H1 (cell line): ENCODE results near the gene TXNDC16.

Source experiments
- CTCF ChIP-seq, 3 experiments: IDR thresholded peaks; 1 replicate in 2 of 3; 2 replicates in 1 of 3; pipeline versions ENCODE4 v1.5.1 to v1.6.1; 2011; ENCODE audit warnings: low read length in 3 of 3, mild to moderate bottlenecking in 3 of 3, inconsistent platforms in 2 of 3, low read depth in 1 of 3, moderate library complexity in 1 of 3; ENCODE audit not compliant: insufficient read depth in 1 of 3; ENCODE audit errors: control extremely low read depth in 1 of 3
- EZH2 ChIP-seq: fragments of 200-600 bp; sonication (generic); IDR thresholded peaks from 2 replicates; pipeline ENCODE4 v1.7.1; 2012; ENCODE audit warnings: low read depth, mild to moderate bottlenecking, moderate library complexity, low read length, inconsistent platforms; ENCODE audit not compliant: severe bottlenecking
- HDAC6 ChIP-seq: IDR thresholded peaks from one replicate; pipeline ENCODE4 v1.7.1; 2012; ENCODE audit warnings: low read depth, mild to moderate bottlenecking, inconsistent platforms, low read length, moderate library complexity
- JUN ChIP-seq: IDR thresholded peaks from 2 replicates; pipeline ENCODE4 v1.6.1; 2011; ENCODE audit warnings: low read depth, mild to moderate bottlenecking, improper control_type of control experiment, low read length
- MAX ChIP-seq: IDR thresholded peaks from 2 replicates; pipeline ENCODE4 v1.6.1; 2012; ENCODE audit warnings: inconsistent platforms
- PHF8 ChIP-seq: fragments of 200-600 bp; sonication (generic); conservative IDR thresholded peaks from 2 replicates; pipeline ENCODE4 v1.7.1; 2012; ENCODE audit warnings: low read depth, mild to moderate bottlenecking, inconsistent platforms, low read length, moderate library complexity
- POLR2A ChIP-seq, 2 experiments: IDR thresholded peaks; 1 replicate in 1 of 2; 2 replicates in 1 of 2; pipeline ENCODE4 v1.6.1; 2011; ENCODE audit warnings: low read depth in 2 of 2, low read length in 2 of 2, mild to moderate bottlenecking in 2 of 2; ENCODE audit errors: control extremely low read depth in 1 of 2
- SP1 ChIP-seq: IDR thresholded peaks from 2 replicates; pipeline ENCODE4 v1.6.1; 2011; ENCODE audit warnings: low read depth, low read length
- TAF1 ChIP-seq: IDR thresholded peaks from 2 replicates; pipeline ENCODE4 v1.6.1; 2011; ENCODE audit warnings: mild to moderate bottlenecking, low read depth, low read length

GRCh38 chr14:52494444-52494843, 57.9 kb downstream of the TXNDC16 start:
- TF ChIP-seq CTCF (IDR thresholded peaks at IDR 0.05; ENCODE audit: control extremely low read depth in 1 of 3, insufficient read depth in 1 of 3, low read depth in 1 of 3, low read length in 3 of 3) (no peak), MAX (no peak), SP1 (no peak), HDAC6 (no peak), TAF1 (no peak), EZH2 (no peak), POLR2A (IDR thresholded peaks at IDR 0.05; ENCODE audit: control extremely low read depth in 1 of 2, low read depth in 2 of 2, low read length in 2 of 2) (no peak), JUN (no peak), PHF8 (no peak)
